NT2/D1 (cell line): ENCODE results near the gene ARHGEF11.

ENCODE experiments used
- YY1 ChIP-seq: IDR thresholded peaks from 2 replicates; pipeline ENCODE4 v1.6.1; 2011; ENCODE audit not compliant: insufficient read length, insufficient read depth
- ZNF274 ChIP-seq: IDR thresholded peaks from 2 replicates; pipeline ENCODE4 v1.6.1; 2011; ENCODE audit warnings: mild to moderate bottlenecking, low read depth, low read length

GRCh38 chr1:157084720-157085119 is 39.2 kb upstream of the ARHGEF11 start:
- TF ChIP-seq ZNF274: no peak
- no peak for TF ChIP-seq YY1
